GM21423 (cell line): ENCODE data around the gene DAGLB.
"Not testable (repeated sequence)": the region's sequence is repeated elsewhere in the genome, so short reads cannot be mapped to it uniquely, and the experiment has no call there.

Experiments used
- ATAC-seq: cut with Tn5 transposase; IDR thresholded peaks from one replicate; pipeline ENCODE4 v1.9.1; 2021; ENCODE audit warnings: mild to moderate bottlenecking, moderate library complexity; ENCODE audit not compliant: unreplicated experiment

The DAGLB gene

GRCh38 chr7:6401536-6401935 is 46.2 kb downstream of the DAGLB start:
- no peak for ATAC-seq

GRCh38 chr7:6400243-6401105 is 47.3 kb downstream of the DAGLB start:
- ATAC-seq, result not testable (repeated sequence)

GRCh38 chr7:6399351-6399750 is 48.4 kb downstream of the DAGLB start:
- no peak for ATAC-seq

- ATAC-seq, result no peak
Observed at GRCh38 chr7:6398943-6399342, 48.8 kb downstream of the DAGLB start.

- not testable (repeated sequence) for ATAC-seq
Observed at GRCh38 chr7:6397759-6398495, 49.8 kb downstream of the DAGLB start.

GRCh38 chr7:6395898-6396595 is 51.7 kb downstream of the DAGLB start:
- ATAC-seq, result no peak

GRCh38 chr7:6394114-6394513 is 53.6 kb downstream of the DAGLB start:
- no peak for ATAC-seq

- ATAC-seq, result peak; percentile 8
Observed at GRCh38 chr7:6393667-6394056, 54.1 kb downstream of the DAGLB start.

- peak; percentile 81 for ATAC-seq
Observed at GRCh38 chr7:6392712-6393666, 54.8 kb downstream of the DAGLB start.

- no peak for ATAC-seq
Observed at GRCh38 chr7:6389728-6390127, 58.0 kb downstream of the DAGLB start.

- ATAC-seq, result no peak
Observed at GRCh38 chr7:6387734-6388294, 59.9 kb downstream of the DAGLB start.

- no peak for ATAC-seq
Observed at GRCh38 chr7:6386779-6387178, 61.0 kb downstream of the DAGLB start.

- ATAC-seq, result no peak
Observed at GRCh38 chr7:6385909-6386560, 61.7 kb downstream of the DAGLB start.

GRCh38 chr7:6385110-6385781 is 62.5 kb downstream of the DAGLB start:
- ATAC-seq, result no peak

- no peak for ATAC-seq
Observed at GRCh38 chr7:6384327-6384726, 63.4 kb downstream of the DAGLB start.

GRCh38 chr7:6382817-6383216 is 64.9 kb downstream of the DAGLB start:
- no peak for ATAC-seq

GRCh38 chr7:6381846-6382245 is 65.9 kb downstream of the DAGLB start:
- ATAC-seq, result not testable (repeated sequence)

GRCh38 chr7:6380310-6381095 is 67.3 kb downstream of the DAGLB start:
- no peak for ATAC-seq
